HepG2 (cell line): ENCODE data around the gene BMAL1. TPM values are rescaled to one million over a fixed set of nuclear protein-coding genes. Genes with fewer than 3 reads are reported as not detected.

ENCODE experiments used
- ARID4A ChIP-seq: sonication (generic); formaldehyde crosslinking; IDR thresholded peaks from 2 replicates; pipeline ENCODE4 v1.5.0; 2020; ENCODE audit warnings: mild to moderate bottlenecking, missing genetic modification reagents, borderline replicate concordance
- HMGXB4 ChIP-seq, 2 experiments: sonication (generic) in 1 of 2; formaldehyde crosslinking in 1 of 2; IDR thresholded peaks; 2 replicates each; pipeline versions ENCODE4 v1.4.0 to v1.6.1; 2018 to 2020; ENCODE audit warnings: missing genetic modification reagents in 2 of 2, borderline replicate concordance in 1 of 2, low read depth in 1 of 2, mild to moderate bottlenecking in 1 of 2, missing biosample characterization in 1 of 2
- MED1 ChIP-seq: sonication (generic); formaldehyde crosslinking; IDR thresholded peaks from 2 replicates; pipeline ENCODE4 v1.4.0; 2020; ENCODE audit warnings: missing genetic modification reagents
- MYPOP ChIP-seq: sonication (generic); formaldehyde crosslinking; IDR thresholded peaks from 2 replicates; pipeline ENCODE4 v1.8.1; 2023; ENCODE audit warnings: mild to moderate bottlenecking, moderate library complexity, missing genetic modification reagents
- PRDM10 ChIP-seq: sonication (generic); formaldehyde crosslinking; IDR thresholded peaks from 2 replicates; pipeline ENCODE4 v1.4.0; 2020; ENCODE audit warnings: low read depth, missing genetic modification reagents
- REST ChIP-seq, 2 experiments: IDR thresholded peaks; 2 replicates each; pipeline ENCODE4 v1.6.1; 2011 to 2012; ENCODE audit warnings: low read length in 2 of 2, borderline replicate concordance in 1 of 2, low read depth in 1 of 2, mild to moderate bottlenecking in 1 of 2, moderate library complexity in 1 of 2
- RXRA ChIP-seq: sonication (generic); formaldehyde crosslinking; IDR thresholded peaks from 2 replicates; pipeline ENCODE4 v1.5.1; 2020; ENCODE audit warnings: missing genetic modification reagents
- ZNF441 ChIP-seq: sonication (generic); formaldehyde crosslinking; IDR thresholded peaks from 2 replicates; pipeline ENCODE4 v1.7.0; 2021; ENCODE audit warnings: missing genetic modification reagents, borderline replicate concordance
- ZNF574 ChIP-seq: sonication (generic); formaldehyde crosslinking; IDR thresholded peaks from 2 replicates; pipeline ENCODE4 v1.4.0; 2020; ENCODE audit warnings: missing genetic modification reagents
- polyA plus RNA-seq, 8 experiments: library from polyadenylated mRNA; depleted of rRNA in 3 of 8; stranded (reverse) in 7 of 8; unstranded in 1 of 8; fragments of >200 nt; fragmentation: Illumina TruSeq in 4 of 8; extraction: Trizol in 4 of 8; gene quantifications; 2 replicates each; pipeline versions ENCODE4 v1.2.1 to v1.2.3, GENCODE V29; 2011 to 2016; ENCODE audit warnings: low read depth in 4 of 8, missing spikeins in 1 of 8, mixed read lengths in 1 of 8; ENCODE audit not compliant: insufficient read depth in 1 of 8
- total RNA-seq, 5 experiments: library from RNA; depleted of rRNA; stranded (reverse); fragments of >200 nt; fragmentation: Illumina TruSeq; extraction: Trizol; gene quantifications; 2 replicates each; pipeline ENCODE4 v1.2.3, GENCODE V29; 2016; ENCODE audit warnings: low read depth in 1 of 5

The BMAL1 gene
- total and polyA plus RNA-seq, 2 of the 13 experiments (the other 11 are each of a cell fraction or from before 2014, with no cell fraction given) = 4.5 to 4.8 TPM

- peak; percentile 41; the same call in 1 of the 2 replicates for TF ChIP-seq MYPOP (CRISPR knock-in tag)
- peak; percentile 67; the same call in 1 of the 2 replicates for TF ChIP-seq ARID4A (CRISPR knock-in tag)
- TF ChIP-seq MED1 (CRISPR knock-in tag) = peak; percentile 47
- TF ChIP-seq ZNF441 (CRISPR knock-in tag) = peak; percentile 77; the same call in 1 of the 2 replicates
- 0 out of 2 replicates have a peak, but pooled peaks have one; percentile 44 for TF ChIP-seq RXRA (CRISPR knock-in tag)
- TF ChIP-seq HMGXB4 (CRISPR knock-in tag; IDR thresholded peaks at IDR 0.05; ENCODE audit: borderline replicate concordance in 1 of 2, low read depth in 1 of 2) = 0 out of 4 replicates have a peak, but pooled peaks of 1 of the 2 experiments have one; percentile 26
- TF ChIP-seq REST (IDR thresholded peaks at IDR 0.05; ENCODE audit: borderline replicate concordance in 1 of 2, low read depth in 1 of 2, low read length in 2 of 2) = no peak
- TF ChIP-seq PRDM10 (CRISPR knock-in tag) = peak; percentile 88
- TF ChIP-seq ZNF574 (CRISPR knock-in tag) = peak; percentile 86
Observed at GRCh38 chr11:13297917-13298356, 20.3 kb downstream of the BMAL1 start (continued).
